Hepatocyte (in vitro differentiated cells): ENCODE measurements around the gene SYNGR3. TPM values are rescaled to one million over a fixed set of nuclear protein-coding genes. Genes with fewer than 3 reads are reported as not detected.
A peak's percentile ranks its signal among the peaks of the same experiment; 100 is the strongest.
"Not testable (repeated sequence)": the region's sequence is repeated elsewhere in the genome, so short reads cannot be mapped to it uniquely, and the experiment has no call there.

Experiments used
- DNase-seq: peaks from one replicate; pipeline ENCODE4 v3.0.0-alpha.2; 2016; ENCODE audit warnings: low spot score
- H2AFZ ChIP-seq: fragments of 200-600 bp; sonication (generic); 2 replicates; pipeline ENCODE4 v1.6.0; 2016; ENCODE audit warnings: antibody characterized with exemption, mild to moderate bottlenecking
- H3K27ac ChIP-seq: fragments of 200-600 bp; sonication (generic); 2 replicates; pipeline ENCODE4 v1.5.1; 2016; ENCODE audit warnings: mild to moderate bottlenecking
- H3K27me3 ChIP-seq: fragments of 200-600 bp; sonication (generic); 2 replicates; pipeline ENCODE4 v1.6.1; 2016
- H3K36me3 ChIP-seq: fragments of 200-600 bp; sonication (generic); replicated peaks from 2 replicates; pipeline ENCODE4 v1.5.1; 2016; ENCODE audit warnings: low read depth; ENCODE audit not compliant: insufficient read depth
- H3K4me1 ChIP-seq: fragments of 200-600 bp; sonication (generic); 2 replicates; pipeline ENCODE4 v1.5.1; 2016; ENCODE audit warnings: mild to moderate bottlenecking, moderate library complexity; ENCODE audit not compliant: insufficient read depth
- H3K4me2 ChIP-seq: fragments of 200-600 bp; sonication (generic); 2 replicates; pipeline ENCODE4 v1.6.0; 2016
- H3K4me3 ChIP-seq: fragments of 200-600 bp; sonication (generic); 2 replicates; pipeline ENCODE4 v1.5.1; 2016; ENCODE audit warnings: mild to moderate bottlenecking
- H3K79me2 ChIP-seq: fragments of 200-600 bp; sonication (generic); 2 replicates; pipeline ENCODE4 v1.6.0; 2017; ENCODE audit warnings: mild to moderate bottlenecking
- H3K9me2 ChIP-seq: fragments of 200-600 bp; sonication (generic); replicated peaks from 2 replicates; pipeline ENCODE4 v1.6.0; 2017; ENCODE audit warnings: mild to moderate bottlenecking; ENCODE audit not compliant: insufficient read depth
- H3K9me3 ChIP-seq: fragments of 200-600 bp; sonication (generic); 2 replicates; pipeline ENCODE4 v1.5.1; 2016; ENCODE audit warnings: low read depth, mild to moderate bottlenecking
- H4K20me1 ChIP-seq: fragments of 200-600 bp; sonication (generic); 2 replicates; pipeline ENCODE4 v1.6.0; 2016; ENCODE audit warnings: mild to moderate bottlenecking; ENCODE audit not compliant: insufficient read depth, poor library complexity, severe bottlenecking
- EZH2 ChIP-seq: fragments of 200-600 bp; sonication (generic); IDR thresholded peaks from 2 replicates; pipeline ENCODE4 v1.6.1; 2016; ENCODE audit warnings: antibody characterized with exemption, mild to moderate bottlenecking, borderline replicate concordance
- EZH2phosphoT487 ChIP-seq: fragments of 200-600 bp; sonication (generic); IDR thresholded peaks from one replicate; pipeline ENCODE4 v1.6.1; 2018; ENCODE audit warnings: antibody characterized with exemption, mild to moderate bottlenecking, low read depth, moderate library complexity; ENCODE audit not compliant: unreplicated experiment, severe bottlenecking
- WGBS: methylation state at CpG from one replicate; pipeline ENCODE4 v1.1.6; 2016; ENCODE audit warnings: low lambda C conversion rate; ENCODE audit errors: missing lambda C conversion rate; 5-methylcytosine and 5-hydroxymethylcytosine counted together
- polyA plus RNA-seq: library from polyadenylated mRNA; unstranded; fragments of >200 nt; fragmentation: Nextera tagmentation; extraction: Ambion mirVana; gene quantifications from 2 replicates; pipeline ENCODE4 v1.2.1, GENCODE V29; 2016
- total RNA-seq: library from RNA; depleted of rRNA; stranded (reverse); fragments of >200 nt; gene quantifications from 2 replicates; pipeline ENCODE4 v1.2.3, GENCODE V29; 2014
- TF ChIP-seq, protein P1 (sequence below): fragments of 200-600 bp; sonication (generic); IDR thresholded peaks from 2 replicates; pipeline ENCODE4 v1.5.1; 2016; ENCODE audit warnings: antibody characterized with exemption, mild to moderate bottlenecking; ENCODE audit not compliant: poor library complexity

SYNGR3 gene
- total and polyA plus RNA-seq, 2 experiments from 2014 or later: 2.2 to 2.5 TPM

DNA sequence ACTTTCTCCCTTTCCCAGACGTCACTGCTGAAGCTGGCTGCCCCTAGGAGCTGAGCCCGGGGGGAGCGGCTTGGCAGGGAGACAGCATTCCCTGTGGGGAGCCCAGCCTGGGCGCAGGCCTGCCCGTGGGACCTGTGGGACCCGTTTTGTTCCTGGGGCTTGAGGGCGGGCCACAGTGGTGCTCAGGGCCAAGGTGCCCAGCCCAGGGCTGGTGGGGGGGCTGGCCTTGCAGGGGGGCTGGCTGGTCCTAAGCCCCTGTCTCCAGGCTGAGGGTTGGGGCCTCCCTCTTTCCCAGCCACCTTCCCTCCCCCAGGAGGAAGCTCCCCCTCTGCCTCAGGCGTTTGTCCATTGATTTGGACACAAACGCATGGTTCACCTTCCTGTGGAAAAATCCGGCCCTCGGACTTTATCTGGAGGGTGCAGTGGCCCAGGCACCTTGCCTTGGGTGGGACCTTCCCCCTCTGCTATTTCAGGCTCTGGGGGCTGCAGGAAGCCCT lies 41.4 kb downstream of the SYNGR3 start:
- H3K79me2 ChIP-seq: peaks cover 26% of the 10 kb centered on the region
- no peaks in the 10 kb centered on the region for H3K36me3 ChIP-seq
- no peaks in the 10 kb centered on the region for H3K9me2 ChIP-seq
- no peak for DNase-seq
- peaks cover 51% of the 10 kb centered on the region for H3K4me1 ChIP-seq
- peaks cover 8% of the 10 kb centered on the region for H4K20me1 ChIP-seq
- no peak overlapping the region for H3K4me2 ChIP-seq
- H3K27me3 ChIP-seq: no peaks in the 10 kb centered on the region
- TF ChIP-seq, protein P1, sequence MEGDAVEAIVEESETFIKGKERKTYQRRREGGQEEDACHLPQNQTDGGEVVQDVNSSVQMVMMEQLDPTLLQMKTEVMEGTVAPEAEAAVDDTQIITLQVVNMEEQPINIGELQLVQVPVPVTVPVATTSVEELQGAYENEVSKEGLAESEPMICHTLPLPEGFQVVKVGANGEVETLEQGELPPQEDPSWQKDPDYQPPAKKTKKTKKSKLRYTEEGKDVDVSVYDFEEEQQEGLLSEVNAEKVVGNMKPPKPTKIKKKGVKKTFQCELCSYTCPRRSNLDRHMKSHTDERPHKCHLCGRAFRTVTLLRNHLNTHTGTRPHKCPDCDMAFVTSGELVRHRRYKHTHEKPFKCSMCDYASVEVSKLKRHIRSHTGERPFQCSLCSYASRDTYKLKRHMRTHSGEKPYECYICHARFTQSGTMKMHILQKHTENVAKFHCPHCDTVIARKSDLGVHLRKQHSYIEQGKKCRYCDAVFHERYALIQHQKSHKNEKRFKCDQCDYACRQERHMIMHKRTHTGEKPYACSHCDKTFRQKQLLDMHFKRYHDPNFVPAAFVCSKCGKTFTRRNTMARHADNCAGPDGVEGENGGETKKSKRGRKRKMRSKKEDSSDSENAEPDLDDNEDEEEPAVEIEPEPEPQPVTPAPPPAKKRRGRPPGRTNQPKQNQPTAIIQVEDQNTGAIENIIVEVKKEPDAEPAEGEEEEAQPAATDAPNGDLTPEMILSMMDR: no peak
- TF ChIP-seq EZH2phosphoT487: no peak
- TF ChIP-seq EZH2: no peak
- H3K4me3 ChIP-seq: no peak overlapping the region
- H3K27ac ChIP-seq: no peak overlapping the region
- H3K9me3 ChIP-seq: no peaks in the 10 kb centered on the region
- no peak overlapping the region for H2AFZ ChIP-seq
- WGBS: 89% methylated on average over 11 of the region's 11 CpGs

DNA sequence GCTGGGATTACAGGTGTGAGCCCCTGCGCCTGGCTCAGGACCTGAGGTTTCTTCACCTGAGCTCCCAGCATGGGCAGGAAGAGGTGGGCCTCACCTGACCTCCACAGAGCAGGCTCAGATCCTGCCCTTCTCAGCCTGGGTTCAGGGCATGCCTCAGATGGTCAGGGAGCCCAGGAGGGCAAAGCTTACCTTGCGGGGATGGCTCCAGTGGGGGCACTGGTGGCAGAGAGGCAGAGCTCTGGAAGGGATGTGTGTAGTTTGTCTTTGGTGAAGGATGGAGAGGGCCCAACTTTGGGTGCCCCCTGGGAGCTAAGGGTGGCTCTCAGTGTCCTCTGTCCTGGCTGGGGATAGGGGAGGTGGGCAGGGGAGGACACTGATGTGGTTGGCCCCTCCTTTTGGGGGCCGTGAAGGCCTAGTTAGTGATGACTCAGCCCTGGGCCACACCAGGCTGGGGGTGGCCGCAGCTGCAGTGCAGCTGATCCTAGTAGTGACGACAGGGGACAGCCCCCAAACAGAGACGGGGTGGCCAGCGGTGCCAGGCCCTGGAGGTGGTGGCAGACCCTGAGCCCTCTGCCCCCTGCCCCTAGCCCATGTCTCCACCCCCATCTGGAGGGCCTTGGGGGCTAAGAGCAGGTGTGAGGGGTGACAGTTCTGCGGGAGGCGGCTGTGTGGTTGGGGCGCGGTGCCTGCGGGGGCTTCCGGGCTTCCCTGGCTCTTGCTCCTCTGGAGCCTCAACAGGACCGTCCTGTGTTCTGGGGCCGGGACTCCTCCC lies 42.7 kb downstream of the SYNGR3 start:
- Histone ChIP-seq H3K9me2 (no peaks in the 10 kb centered on the region), H3K4me2 (no peak overlapping the region), H3K79me2 (peaks cover 25% of the 10 kb centered on the region), H4K20me1 (peaks cover 5% of the 10 kb centered on the region), H3K36me3 (no peaks in the 10 kb centered on the region), H3K4me1 (peaks cover 55% of the 10 kb centered on the region), H3K9me3 (no peaks in the 10 kb centered on the region), H3K27ac (peak overlapping the region; percentile 90), H3K27me3 (no peaks in the 10 kb centered on the region), H2AFZ (no peak overlapping the region), H3K4me3 (no peak overlapping the region)
- DNase-seq: no peak
- 91% methylated on average over 15 of the region's 15 CpGs for WGBS
- TF ChIP-seq EZH2phosphoT487 (no peak), EZH2 (no peak)
- TF ChIP-seq, protein P1: no peak

DNA sequence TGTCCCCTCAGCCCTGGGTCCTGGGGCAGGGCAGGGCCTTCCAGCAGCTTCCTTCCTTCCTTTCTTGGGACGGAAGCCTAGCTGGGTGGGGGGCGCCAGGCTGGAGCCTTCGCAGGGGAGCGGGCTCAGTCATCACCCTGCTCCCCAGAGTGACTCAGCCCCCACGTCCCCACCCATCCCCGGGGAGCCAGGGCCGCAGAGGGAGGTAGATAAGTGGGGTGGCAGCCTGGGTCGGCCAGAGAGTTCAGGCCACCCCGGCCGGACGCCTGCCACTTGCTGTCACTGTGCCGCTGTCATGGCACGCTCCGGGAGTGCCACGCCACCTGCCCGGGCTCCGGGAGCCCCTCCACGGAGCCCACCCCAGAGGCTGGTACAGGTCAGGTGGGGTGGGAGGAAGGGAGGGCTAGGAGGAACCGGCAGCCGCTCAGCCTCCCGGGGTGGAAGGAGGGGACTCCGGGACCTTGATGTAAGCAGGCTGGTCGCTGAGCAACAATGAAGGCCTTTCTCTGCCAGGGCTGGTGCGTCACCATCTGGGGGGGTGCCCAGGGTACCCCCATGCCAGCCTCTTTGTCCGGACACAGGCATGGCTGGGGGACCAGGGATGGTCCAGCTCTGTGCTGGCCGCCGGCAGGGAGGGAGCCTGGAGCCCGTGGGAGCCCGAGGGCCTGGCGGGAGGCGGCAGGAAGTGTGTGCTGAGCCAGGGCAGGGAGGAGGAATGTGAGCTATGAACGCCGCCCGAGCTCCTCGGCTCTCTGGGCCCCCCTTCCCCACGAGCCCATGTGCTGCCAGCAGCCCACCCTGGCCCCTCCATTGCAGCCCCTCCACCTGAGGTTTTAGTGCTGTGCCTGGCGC lies 43.5 kb downstream of the SYNGR3 start:
- Histone ChIP-seq H3K27ac (peak overlapping the region; percentile 90), H3K79me2 (peaks cover 17% of the 10 kb centered on the region), H3K9me3 (no peaks in the 10 kb centered on the region), H3K4me2 (peak overlapping the region; percentile 63), H2AFZ (no peak overlapping the region), H3K36me3 (no peaks in the 10 kb centered on the region), H3K4me1 (peaks cover 54% of the 10 kb centered on the region), H4K20me1 (peaks cover under 1% of the 10 kb centered on the region), H3K4me3 (no peak overlapping the region), H3K27me3 (no peaks in the 10 kb centered on the region), H3K9me2 (no peaks in the 10 kb centered on the region)
- TF ChIP-seq, protein P1: no peak
- TF ChIP-seq EZH2: no peak
- 57% methylated on average over 23 of the region's 37 CpGs for WGBS
- DNase-seq: peak; percentile 71

DNA sequence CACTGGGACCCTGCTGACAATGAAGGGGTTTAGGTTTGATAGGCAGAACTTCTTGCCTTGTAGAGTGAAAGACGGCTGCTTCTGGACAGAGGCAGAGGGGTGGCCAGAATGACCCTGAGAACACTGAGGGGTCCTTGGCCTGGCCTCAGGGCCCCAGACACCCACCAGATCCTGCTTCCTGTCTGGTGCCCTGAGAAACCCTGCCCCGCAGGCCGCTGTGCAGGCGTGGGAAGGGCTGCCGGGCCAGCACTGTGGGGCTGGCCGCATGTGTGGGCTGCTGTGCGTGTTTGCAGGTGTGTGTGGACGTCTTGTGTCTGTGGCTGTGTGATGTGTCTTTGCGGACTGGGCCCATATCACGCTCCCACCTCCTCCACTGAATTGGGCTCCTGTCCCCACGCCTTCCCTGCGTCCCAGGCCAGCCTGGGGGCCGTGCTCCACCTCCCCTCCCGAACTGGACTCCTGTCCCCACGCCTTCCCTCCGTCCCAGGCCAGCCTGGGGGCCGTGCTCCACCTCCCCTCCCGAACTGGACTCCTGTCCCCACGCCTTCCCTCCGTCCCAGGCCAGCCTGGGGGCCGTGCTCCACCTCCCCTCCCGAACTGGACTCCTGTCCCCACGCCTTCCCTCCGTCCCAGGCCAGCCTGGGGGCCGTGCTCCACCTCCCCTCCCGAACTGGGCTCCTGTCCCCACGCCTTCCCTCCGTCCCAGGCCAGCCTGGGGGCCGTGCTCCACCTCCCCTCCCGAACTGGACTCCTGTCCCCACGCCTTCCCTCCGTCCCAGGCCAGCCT lies 44.3 kb downstream of the SYNGR3 start:
- Histone ChIP-seq H3K4me2 (peak overlapping the region; percentile 63), H3K4me1 (peaks cover 59% of the 10 kb centered on the region), H3K27ac (peak overlapping the region; percentile 90), H3K79me2 (peaks cover 11% of the 10 kb centered on the region)
- H4K20me1 ChIP-seq, H3K27me3 ChIP-seq, H3K9me2 ChIP-seq, H3K4me3 ChIP-seq, DNase-seq, H2AFZ ChIP-seq, H3K36me3 ChIP-seq, H3K9me3 ChIP-seq: not testable (repeated sequence)
- 64% methylated on average over 9 of the region's 32 CpGs for WGBS
